Muscle of back (tissue), 13 donors: ENCODE data around the gene RPEL1. TPM values are rescaled to one million over a fixed set of nuclear protein-coding genes. Genes with fewer than 3 reads are reported as not detected.
"Not testable (repeated sequence)": the region's sequence is repeated elsewhere in the genome, so short reads cannot be mapped to it uniquely, and the experiment has no call there.

ENCODE experiments used
- DNase-seq, 3 donors: peaks; one replicate each; pipeline versions ENCODE4 v3.0.0 to v3.0.0-alpha.2; 2013
- long read RNA-seq, 9 donors: transcript quantifications; one replicate each; lab custom pipeline, GENCODE V29; 2026
- polyA plus RNA-seq, 10 donors: library from polyadenylated mRNA; unstranded; fragments of 120-200 nt; gene quantifications; one replicate each; pipeline ENCODE4 v1.2.1, GENCODE V29; 2013; ENCODE audit not compliant: insufficient read length in 10 of 10

RPEL1 gene
- under 1 TPM in 2 of 10 donors, not detected in 8; 0.17 to 0.19 TPM for polyA plus RNA-seq
- long read RNA-seq, donor 1, result 0 reads
- long read RNA-seq, donor 2, result 0 reads
- long read RNA-seq, donor 3, partial matches to known transcripts, result 0 of 1 reads
- long read RNA-seq, donor 3, other reads (novel, unspliced or antisense), result 0 of 1 reads
- long read RNA-seq, donor 4, partial matches to known transcripts, result 0 of 2 reads
- long read RNA-seq, donor 4, other reads (novel, unspliced or antisense), result 0 of 2 reads
- long read RNA-seq, donor 5, result 0 reads
- long read RNA-seq, donor 6, result 0 reads
- long read RNA-seq, donor 7, result 0 reads
- long read RNA-seq, donor 8, result 0 reads
- long read RNA-seq, donor 9, result 0 reads

- not testable (repeated sequence) for DNase-seq
Measured at GRCh38 chr10:103245587-103245986, at the start of gene RPEL1. Gene RPEL1, plus strand, starts transcription at chr10:103245887. Its CDS starts 110 bp downstream, at chr10:103245997.

- no peak for DNase-seq
Measured at GRCh38 chr10:103196516-103196915, 49.2 kb upstream of the RPEL1 start.

GRCh38 chr10:103197174-103197573 is 48.5 kb upstream of the RPEL1 start:
- peak in 2 of 3 donors; percentile 24 to 30 for DNase-seq

GRCh38 chr10:103197903-103198302 is 47.8 kb upstream of the RPEL1 start:
- no peak for DNase-seq

GRCh38 chr10:103198648-103199047 is 47.0 kb upstream of the RPEL1 start:
- DNase-seq, result no peak

- no peak for DNase-seq
Measured at GRCh38 chr10:103199488-103199887, 46.2 kb upstream of the RPEL1 start.

- no peak for DNase-seq
Measured at GRCh38 chr10:103202319-103202718, 43.4 kb upstream of the RPEL1 start.

GRCh38 chr10:103203466-103203865 is 42.2 kb upstream of the RPEL1 start:
- DNase-seq, result no peak

GRCh38 chr10:103204353-103205255 is 41.1 kb upstream of the RPEL1 start:
- DNase-seq, result no peak

GRCh38 chr10:103205401-103205800 is 40.3 kb upstream of the RPEL1 start:
- not testable (repeated sequence) for DNase-seq

- not testable (repeated sequence) for DNase-seq
Measured at GRCh38 chr10:103206715-103207114, 39.0 kb upstream of the RPEL1 start.

- DNase-seq, result no peak
Measured at GRCh38 chr10:103207141-103207540, 38.5 kb upstream of the RPEL1 start.

GRCh38 chr10:103207643-103208042 is 38.0 kb upstream of the RPEL1 start:
- not testable (repeated sequence) for DNase-seq

- not testable (repeated sequence) for DNase-seq
Measured at GRCh38 chr10:103210262-103210661, 35.4 kb upstream of the RPEL1 start.

GRCh38 chr10:103215601-103216000 is 30.1 kb upstream of the RPEL1 start:
- DNase-seq, result no peak

GRCh38 chr10:103216362-103216761 is 29.3 kb upstream of the RPEL1 start:
- DNase-seq, result not testable (repeated sequence)

- DNase-seq, result no peak
Measured at GRCh38 chr10:103224133-103224532, 21.6 kb upstream of the RPEL1 start.

GRCh38 chr10:103224721-103225120 is 21.0 kb upstream of the RPEL1 start:
- DNase-seq, result not testable (repeated sequence)

- DNase-seq, result no peak
Measured at GRCh38 chr10:103225939-103226338, 19.7 kb upstream of the RPEL1 start.

GRCh38 chr10:103227416-103227815 is 18.3 kb upstream of the RPEL1 start:
- DNase-seq, result no peak

GRCh38 chr10:103231047-103231551 is 14.6 kb upstream of the RPEL1 start:
- peak in 2 of 3 donors; percentile 14 to 92 for DNase-seq

GRCh38 chr10:103232131-103232673 is 13.5 kb upstream of the RPEL1 start:
- no peak for DNase-seq
